HepG2 (cell line): Measurements from ENCODE around the gene HP1BP3. TPM values are rescaled to one million over a fixed set of nuclear protein-coding genes. Genes with fewer than 3 reads are reported as not detected.

Source experiments
- ARNTL ChIP-seq: sonication (generic); formaldehyde crosslinking; IDR thresholded peaks from 2 replicates; pipeline ENCODE4 v1.4.0; 2020; ENCODE audit warnings: mild to moderate bottlenecking, missing genetic modification reagents
- DDIT3 ChIP-seq: sonication (generic); formaldehyde crosslinking; IDR thresholded peaks from 2 replicates; pipeline ENCODE4 v1.4.0; 2020; ENCODE audit warnings: mild to moderate bottlenecking, missing genetic modification reagents
- GRHL1 ChIP-seq: sonication (generic); formaldehyde crosslinking; conservative IDR thresholded peaks from 2 replicates; pipeline ENCODE4 v1.8.0; 2022; ENCODE audit warnings: missing genetic modification reagents
- HNF1A ChIP-seq, 2 experiments: sonication (generic) in 1 of 2; formaldehyde crosslinking in 1 of 2; IDR thresholded peaks; 2 replicates each; pipeline versions ENCODE4 v1.4.0 to v1.6.1; 2016 to 2020; ENCODE audit warnings: borderline replicate concordance in 1 of 2, low read depth in 1 of 2, mild to moderate bottlenecking in 1 of 2, missing genetic modification reagents in 1 of 2
- KLF15 ChIP-seq: sonication (generic); formaldehyde crosslinking; IDR thresholded peaks from 2 replicates; pipeline ENCODE4 v1.8.1; 2023; ENCODE audit warnings: borderline replicate concordance, mild to moderate bottlenecking, inconsistent platforms, missing genetic modification reagents, mixed read lengths
- LBX2 ChIP-seq: sonication (generic); formaldehyde crosslinking; IDR thresholded peaks from 2 replicates; pipeline ENCODE4 v1.5.0; 2020; ENCODE audit warnings: missing genetic modification reagents, mild to moderate bottlenecking, borderline replicate concordance
- NFYC ChIP-seq: IDR thresholded peaks from 2 replicates; pipeline ENCODE4 v1.6.1; 2016; ENCODE audit warnings: missing genetic modification reagents, missing compliant biosample characterization
- NONO ChIP-seq, 2 experiments: fragments of 450-650 bp in 1 of 2; sonication (generic) in 1 of 2; formaldehyde crosslinking in 1 of 2; IDR thresholded peaks in 1 of 2; conservative IDR thresholded peaks in 1 of 2; 2 replicates each; pipeline versions ENCODE4 v1.6.1 to v1.8.0; 2017 to 2022; ENCODE audit warnings: mild to moderate bottlenecking in 1 of 2, missing genetic modification reagents in 1 of 2, moderate library complexity in 1 of 2
- SALL1 ChIP-seq: sonication (generic); formaldehyde crosslinking; IDR thresholded peaks from 2 replicates; pipeline ENCODE4 v1.8.0; 2022; ENCODE audit warnings: mild to moderate bottlenecking, missing genetic modification reagents
- TCF7 ChIP-seq: sonication (generic); IDR thresholded peaks from 2 replicates; pipeline ENCODE4 v1.6.1; 2016; ENCODE audit warnings: antibody characterized with exemption, low read depth
- YEATS4 ChIP-seq: sonication (generic); formaldehyde crosslinking; IDR thresholded peaks from 2 replicates; pipeline ENCODE4 v1.4.0; 2020; ENCODE audit warnings: missing genetic modification reagents, borderline replicate concordance
- ZKSCAN8 ChIP-seq: IDR thresholded peaks from 2 replicates; pipeline ENCODE4 v1.6.1; 2016; ENCODE audit warnings: borderline replicate concordance, missing genetic modification reagents, missing compliant biosample characterization
- ZNF224 ChIP-seq: sonication (generic); formaldehyde crosslinking; IDR thresholded peaks from 2 replicates; pipeline ENCODE4 v1.5.0; 2020; ENCODE audit warnings: mild to moderate bottlenecking, missing genetic modification reagents
- ZNF280B ChIP-seq: sonication (generic); formaldehyde crosslinking; IDR thresholded peaks from 2 replicates; pipeline ENCODE4 v1.5.0; 2020; ENCODE audit warnings: missing genetic modification reagents, mild to moderate bottlenecking, borderline replicate concordance
- ZNF468 ChIP-seq: sonication (generic); formaldehyde crosslinking; IDR thresholded peaks from 2 replicates; pipeline ENCODE4 v1.8.0; 2022; ENCODE audit warnings: mild to moderate bottlenecking, moderate library complexity, missing genetic modification reagents
- ZNF674 ChIP-seq: sonication (generic); formaldehyde crosslinking; IDR thresholded peaks from 2 replicates; pipeline ENCODE4 v1.5.0; 2020; ENCODE audit warnings: low read depth, mild to moderate bottlenecking, missing genetic modification reagents
- ZNF782 ChIP-seq: sonication (generic); formaldehyde crosslinking; IDR thresholded peaks from 2 replicates; pipeline ENCODE4 v1.4.0; 2020; ENCODE audit warnings: missing genetic modification reagents, mild to moderate bottlenecking, borderline replicate concordance
- ZSCAN29 ChIP-seq: sonication (generic); formaldehyde crosslinking; conservative IDR thresholded peaks from 2 replicates; pipeline ENCODE4 v1.4.0; 2020; ENCODE audit warnings: mild to moderate bottlenecking, missing genetic modification reagents
- ZSCAN31 ChIP-seq: sonication (generic); formaldehyde crosslinking; IDR thresholded peaks from 2 replicates; pipeline ENCODE4 v1.5.0; 2020; ENCODE audit warnings: low read depth, mild to moderate bottlenecking, missing genetic modification reagents
- polyA plus RNA-seq, 8 experiments: library from polyadenylated mRNA; depleted of rRNA in 3 of 8; stranded (reverse) in 7 of 8; unstranded in 1 of 8; fragments of >200 nt; fragmentation: Illumina TruSeq in 4 of 8; extraction: Trizol in 4 of 8; gene quantifications; 2 replicates each; pipeline versions ENCODE4 v1.2.1 to v1.2.3, GENCODE V29; 2011 to 2016; ENCODE audit warnings: low read depth in 4 of 8, missing spikeins in 1 of 8, mixed read lengths in 1 of 8; ENCODE audit not compliant: insufficient read depth in 1 of 8
- total RNA-seq, 5 experiments: library from RNA; depleted of rRNA; stranded (reverse); fragments of >200 nt; fragmentation: Illumina TruSeq; extraction: Trizol; gene quantifications; 2 replicates each; pipeline ENCODE4 v1.2.3, GENCODE V29; 2016; ENCODE audit warnings: low read depth in 1 of 5

The HP1BP3 gene
- total and polyA plus RNA-seq, 2 of the 13 experiments (the other 11 are each of a cell fraction or from before 2014, with no cell fraction given) = 98.5 to 137 TPM

- no peak for TF ChIP-seq GRHL1
- TF ChIP-seq KLF15 (CRISPR knock-in tag) = peak; percentile 69; the same call in 1 of the 2 replicates
- TF ChIP-seq LBX2 (CRISPR knock-in tag) = peak; percentile 63; the same call in 1 of the 2 replicates
- peak; percentile 86 for TF ChIP-seq ZNF280B
- TF ChIP-seq TCF7 = no peak
- no peak for TF ChIP-seq DDIT3 (CRISPR knock-in tag)
- TF ChIP-seq NFYC = peak; percentile 80
- peak; percentile 53 for TF ChIP-seq ZSCAN31
- TF ChIP-seq NONO (IDR thresholded peaks at IDR 0.05) = no peak
- peak; percentile 55; the same call in 1 of the 2 replicates for TF ChIP-seq NONO (CRISPR knock-in tag; conservative IDR thresholded peaks at IDR 0.05)
- no peak for TF ChIP-seq ZNF674 (CRISPR knock-in tag)
- TF ChIP-seq ZNF468 = 0 out of 2 replicates have a peak, but pooled peaks have one; percentile 52
- no peak for TF ChIP-seq ZKSCAN8 (CRISPR knock-in tag)
- peak; percentile 65 for TF ChIP-seq SALL1 (CRISPR knock-in tag)
- TF ChIP-seq ZNF224 (CRISPR knock-in tag) = peak; percentile 73
- TF ChIP-seq HNF1A (IDR thresholded peaks at IDR 0.05; ENCODE audit: low read depth) = no peak
- TF ChIP-seq HNF1A (CRISPR knock-in tag; IDR thresholded peaks at IDR 0.05; ENCODE audit: borderline replicate concordance) = peak; percentile 50; the same call in 1 of the 2 replicates
- TF ChIP-seq YEATS4 = peak; percentile 97
- TF ChIP-seq ZNF782 (CRISPR knock-in tag) = no peak
- no peak for TF ChIP-seq ARNTL
- TF ChIP-seq ZSCAN29 (CRISPR knock-in tag) = 0 out of 2 replicates have a peak, but pooled peaks have one; percentile 44
Measured at GRCh38 chr1:20786253-20787028, 666 bp downstream of the HP1BP3 start (continued).
